Liver (tissue), 3 donors: ENCODE data around the gene BCL7B.

Experiments
- ATF3 ChIP-seq: IDR thresholded peaks from 2 replicates; pipeline ENCODE4 v1.6.1; 2016; ENCODE audit warnings: antibody characterized with exemption
- CTCF ChIP-seq: fragments of 150-350 bp; IDR thresholded peaks from 2 replicates; pipeline ENCODE4 v1.5.1; 2017; ENCODE audit warnings: improper control_type of control experiment, low read depth, low read length; ENCODE audit not compliant: missing input control
- EGR1 ChIP-seq, 2 donors: IDR thresholded peaks; 2 replicates each; pipeline ENCODE4 v1.6.1; 2016 to 2018; ENCODE audit warnings: antibody characterized with exemption in 2 of 2, low read depth in 2 of 2
- GABPA ChIP-seq, 2 donors: IDR thresholded peaks in 1 of 2; conservative IDR thresholded peaks in 1 of 2; 2 replicates each; pipeline ENCODE4 v1.6.1; 2016; ENCODE audit warnings: antibody characterized with exemption in 2 of 2, mild to moderate bottlenecking in 1 of 2, moderate library complexity in 1 of 2
- HNF4G ChIP-seq: IDR thresholded peaks from 2 replicates; pipeline ENCODE4 v1.6.1; 2016; ENCODE audit warnings: antibody characterized with exemption
- JUND ChIP-seq, 2 donors: IDR thresholded peaks; 2 replicates each; pipeline ENCODE4 v1.6.1; 2016; ENCODE audit warnings: antibody characterized with exemption in 2 of 2
- MAX ChIP-seq: IDR thresholded peaks from 2 replicates; pipeline ENCODE4 v1.6.1; 2016; ENCODE audit warnings: antibody characterized with exemption
- RAD21 ChIP-seq, 2 donors: IDR thresholded peaks; 2 replicates each; pipeline ENCODE4 v1.6.1; 2016; ENCODE audit warnings: antibody characterized with exemption in 2 of 2, mild to moderate bottlenecking in 2 of 2
- RXRA ChIP-seq, 2 donors: IDR thresholded peaks; 2 replicates each; pipeline ENCODE4 v1.6.1; 2017 to 2018; ENCODE audit warnings: antibody characterized with exemption in 2 of 2, mild to moderate bottlenecking in 1 of 2
- YY1 ChIP-seq: IDR thresholded peaks from 2 replicates; pipeline ENCODE4 v1.6.1; 2016; ENCODE audit warnings: antibody characterized with exemption, mild to moderate bottlenecking
- donor health status: healthy.
- donor health status: healthy.

- no peak for TF ChIP-seq CTCF
- TF ChIP-seq GABPA (IDR thresholded peaks at IDR 0.05 in 1 of 2, conservative IDR thresholded peaks at IDR 0.05 in 1 of 2) = no peak
- TF ChIP-seq ATF3 = no peak
- no peak for TF ChIP-seq RAD21 (IDR thresholded peaks at IDR 0.05)
- TF ChIP-seq RXRA (IDR thresholded peaks at IDR 0.05) = no peak
- no peak for TF ChIP-seq JUND (IDR thresholded peaks at IDR 0.05)
- no peak for TF ChIP-seq MAX
- no peak for TF ChIP-seq HNF4G
- no peak for TF ChIP-seq YY1
- no peak for TF ChIP-seq EGR1 (IDR thresholded peaks at IDR 0.05; ENCODE audit: low read depth in 2 of 2)
These were observed 1.0 kb downstream of the BCL7B start for GRCh38 chr7:73556208-73557107.
